Endothelial cell of hepatic sinusoid (primary cell): ENCODE measurements around the gene METRNL.

ENCODE experiments used
- in situ Hi-C: cut with HindIII; loops from 2 replicates; pipeline ENCODE4 v1.10.0; 2017; ENCODE audit warnings: low sequenced_read_pairs

METRNL gene

DNA sequence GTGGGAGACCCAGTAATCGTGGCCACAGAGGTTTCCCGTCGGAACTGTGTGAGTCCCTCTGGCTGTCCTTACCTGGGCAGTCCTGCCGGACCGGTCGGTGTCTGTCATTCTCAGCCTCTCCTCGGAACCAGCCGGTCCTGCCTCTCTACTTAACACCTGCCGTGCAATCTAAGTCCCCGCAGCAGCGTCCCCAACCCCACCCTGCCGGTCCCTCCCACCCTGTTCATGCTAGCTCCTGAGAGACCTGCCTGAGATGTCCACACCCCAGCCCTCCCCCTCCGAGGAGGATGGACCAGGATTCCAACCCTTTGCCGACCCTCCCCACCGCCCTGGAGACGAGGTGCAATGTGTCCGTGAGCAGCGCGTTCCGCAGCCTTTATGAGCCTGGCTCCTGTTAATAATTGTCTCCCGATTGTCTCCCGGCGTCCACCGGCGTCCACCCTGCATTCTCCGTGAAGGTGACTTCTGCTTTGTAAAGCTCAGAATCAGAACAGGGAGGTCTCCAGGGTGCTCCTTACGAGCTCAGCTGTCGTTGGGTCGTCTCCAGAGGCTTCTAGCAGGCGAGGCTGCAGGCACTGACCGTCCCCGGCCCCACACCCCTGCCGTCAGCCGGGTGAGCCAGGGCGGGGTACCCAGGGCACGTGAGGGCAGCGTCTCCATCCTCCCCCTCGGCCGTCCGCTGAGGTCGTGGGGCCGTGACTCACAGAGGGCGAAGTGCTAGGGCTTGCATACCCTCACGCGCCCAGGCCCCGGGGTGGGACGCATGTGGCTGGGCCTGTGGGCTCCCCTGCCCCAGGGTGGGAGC lies 10.1 kb downstream of the METRNL start:
- in situ Hi-C loops, result no loop called here

- in situ Hi-C loops, result no loop called here
Observed at GRCh38 chr17:83090444-83091256, 11.2 kb downstream of the METRNL start.

DNA sequence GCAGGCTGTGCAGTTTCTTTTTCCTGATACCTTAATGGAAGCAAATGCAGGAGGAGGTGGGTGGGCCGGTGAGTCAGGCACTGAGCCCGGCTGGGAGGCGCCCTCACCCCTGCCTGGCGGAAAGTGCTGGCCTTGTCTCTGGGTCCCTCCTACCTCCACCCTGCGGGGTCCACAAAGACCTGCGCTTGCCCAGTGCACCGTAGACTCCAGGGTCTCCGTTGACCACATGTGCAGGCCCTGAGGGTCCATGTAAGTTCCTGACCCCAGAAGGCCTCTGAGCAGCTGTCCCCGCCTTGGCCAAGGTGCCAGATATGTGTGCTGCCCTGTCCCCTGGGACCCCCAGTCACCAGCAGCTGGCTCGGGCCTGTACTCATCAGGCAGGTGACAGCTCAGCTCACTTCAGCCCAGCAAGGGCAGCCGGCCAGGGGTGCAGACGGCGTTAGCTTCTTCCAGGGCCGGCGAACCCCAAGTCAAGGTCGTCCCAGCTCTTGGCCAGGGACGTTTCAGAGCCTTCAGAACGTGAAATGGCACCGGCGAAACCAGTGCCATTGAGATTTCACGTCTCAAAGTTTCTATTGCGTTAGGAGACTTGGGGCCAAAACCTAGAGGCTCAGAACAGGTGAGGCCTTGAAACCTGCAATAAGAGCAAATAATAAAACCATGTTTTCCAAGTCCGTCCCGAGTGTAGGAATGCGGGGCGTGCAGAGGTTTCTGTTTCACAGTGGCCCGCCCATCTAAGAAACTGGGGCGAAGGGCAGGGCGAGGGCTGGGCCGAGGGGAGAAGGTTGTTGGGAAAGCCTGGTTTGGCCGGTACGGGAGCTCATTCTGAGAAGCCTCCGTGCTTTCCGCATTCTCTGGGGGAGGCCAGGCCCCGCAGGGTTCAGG lies 12.1 kb downstream of the METRNL start:
- in situ Hi-C loops, result no loop called here

- in situ Hi-C loops, result no loop called here
Observed at GRCh38 chr17:83092186-83092585, 12.8 kb downstream of the METRNL start.

GRCh38 chr17:83092931-83093330 lies 13.5 kb downstream of the METRNL start:
- in situ Hi-C loops, result no loop called here

- in situ Hi-C loops, result no loop called here
Observed at GRCh38 chr17:83093506-83093905, 14.1 kb downstream of the METRNL start.

DNA sequence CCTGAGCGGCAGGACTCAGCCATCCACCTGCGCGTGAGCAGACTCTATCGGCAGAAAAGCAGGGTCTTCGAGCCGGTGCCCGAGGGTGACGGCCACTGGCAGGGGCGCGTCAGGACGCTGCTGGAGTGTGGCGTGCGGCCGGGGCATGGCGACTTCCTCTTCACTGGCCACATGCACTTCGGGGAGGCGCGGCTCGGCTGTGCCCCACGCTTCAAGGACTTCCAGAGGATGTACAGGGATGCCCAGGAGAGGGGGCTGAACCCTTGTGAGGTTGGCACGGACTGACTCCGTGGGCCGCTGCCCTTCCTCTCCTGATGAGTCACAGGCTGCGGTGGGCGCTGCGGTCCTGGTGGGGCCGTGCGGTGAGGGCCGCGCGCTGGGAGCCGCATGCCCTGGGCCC lies 14.9 kb downstream of the METRNL start:
- in situ Hi-C loops, result no loop called here

- in situ Hi-C loops, result no loop called here
Observed at GRCh38 chr17:83095016-83095415, 15.6 kb downstream of the METRNL start.

DNA sequence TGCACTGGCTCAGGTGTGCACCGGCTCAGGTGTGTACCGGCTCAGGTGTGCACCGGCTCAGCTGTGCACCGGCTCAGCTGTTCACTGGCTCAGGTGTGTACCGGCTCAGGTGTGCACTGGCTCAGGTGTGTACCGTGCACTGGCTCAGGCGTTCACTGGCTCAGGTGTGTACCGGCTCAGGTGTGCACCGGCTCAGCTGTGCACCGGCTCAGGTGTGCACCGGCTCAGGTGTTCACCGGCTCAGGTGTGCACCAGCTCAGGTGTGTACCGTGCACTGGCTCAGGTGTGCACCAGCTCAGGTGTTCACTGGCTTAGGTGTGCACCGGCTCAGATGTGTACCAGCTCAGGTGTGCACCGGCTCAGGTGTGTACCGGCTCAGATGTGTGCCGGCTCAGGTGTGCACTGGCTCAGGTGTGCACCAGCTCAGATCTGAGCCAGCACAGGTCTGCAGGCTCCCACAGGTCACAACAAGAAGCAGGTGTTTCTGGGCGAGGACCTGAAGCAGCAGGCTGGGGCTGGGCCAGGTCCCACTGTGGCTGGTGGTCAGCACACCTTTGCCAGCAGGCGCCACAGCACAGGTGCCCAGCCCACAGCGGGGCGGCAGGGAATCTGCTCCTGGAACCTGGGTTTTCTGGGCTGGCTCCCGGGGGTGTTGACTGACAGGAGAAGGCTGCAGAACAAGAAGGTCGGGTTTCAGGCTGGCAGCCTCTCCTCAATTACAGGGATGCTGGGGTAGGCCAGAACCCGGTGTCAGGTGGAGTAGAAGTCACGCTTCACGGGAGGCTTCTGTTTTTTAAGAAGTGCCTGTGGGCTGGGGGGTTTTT lies 17.2 kb downstream of the METRNL start:
- in situ Hi-C loops, result no loop called here

- in situ Hi-C loops, result no loop called here
Observed at GRCh38 chr17:83097831-83098230, 18.4 kb downstream of the METRNL start.

DNA sequence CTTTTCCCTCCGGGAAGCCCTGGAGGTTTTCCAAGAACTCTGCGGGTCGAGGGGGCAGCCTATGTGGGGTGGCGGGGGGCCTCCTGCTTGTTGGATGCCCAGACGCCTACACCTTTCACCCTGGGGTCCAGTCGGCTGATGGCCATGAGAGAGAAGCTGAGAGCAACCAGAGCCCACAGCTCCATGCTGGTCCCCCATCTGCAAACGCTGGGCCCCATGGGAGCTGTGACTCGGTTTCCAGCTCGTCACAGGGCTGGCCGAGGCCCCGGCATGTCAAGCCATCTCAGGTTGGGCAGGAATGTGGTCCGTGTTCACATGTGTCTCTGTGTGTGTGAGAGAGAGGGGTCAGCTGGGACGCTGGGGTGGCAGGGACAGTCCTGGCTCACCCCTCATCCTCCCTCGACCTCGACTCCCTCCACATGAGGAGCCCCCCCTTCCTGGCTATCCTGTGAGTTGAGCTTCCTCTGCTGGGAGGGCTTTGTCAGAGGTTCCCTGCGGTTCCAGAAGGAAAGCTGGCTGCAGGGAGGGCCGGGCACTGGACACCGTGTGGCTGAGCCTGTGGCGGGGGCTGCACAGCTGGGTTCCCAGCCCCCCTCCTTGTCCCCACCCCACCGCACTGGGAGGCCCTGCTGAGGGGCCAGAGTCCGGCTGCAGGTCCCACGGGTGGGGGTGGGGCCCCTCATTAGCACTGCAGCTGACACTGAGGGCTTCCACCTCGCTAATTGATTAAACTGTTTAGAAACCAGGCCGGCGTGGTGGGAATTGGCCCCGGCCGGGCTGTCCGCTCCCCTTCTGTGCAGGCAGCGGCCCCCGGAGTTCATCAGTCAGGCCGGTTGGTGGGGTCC lies 19.1 kb downstream of the METRNL start:
- in situ Hi-C loops, result no loop called here

DNA sequence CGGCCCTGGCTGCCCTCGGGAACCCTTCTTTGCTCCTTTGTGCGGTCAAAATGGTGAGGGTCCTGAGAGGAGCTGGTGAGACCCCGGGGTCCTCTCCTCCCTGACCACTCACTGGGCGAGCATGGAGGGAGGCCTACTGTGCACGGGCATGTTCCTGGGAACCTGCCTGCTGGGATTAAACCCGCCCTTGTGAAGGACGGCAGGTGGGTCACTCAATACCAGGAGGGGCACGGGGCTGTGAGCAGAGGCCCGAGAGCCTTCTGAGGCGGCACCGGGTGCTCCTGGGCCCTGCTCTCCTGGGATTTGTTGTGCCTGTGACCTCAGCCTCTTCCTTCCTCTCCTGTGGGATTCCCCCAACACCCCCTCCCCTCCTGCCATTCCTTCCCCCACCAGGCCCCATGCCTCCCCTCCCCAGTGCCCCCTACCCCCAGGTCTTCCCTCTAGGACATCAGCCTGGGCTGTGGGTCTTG lies 19.7 kb downstream of the METRNL start:
- in situ Hi-C loops, result no loop called here

DNA sequence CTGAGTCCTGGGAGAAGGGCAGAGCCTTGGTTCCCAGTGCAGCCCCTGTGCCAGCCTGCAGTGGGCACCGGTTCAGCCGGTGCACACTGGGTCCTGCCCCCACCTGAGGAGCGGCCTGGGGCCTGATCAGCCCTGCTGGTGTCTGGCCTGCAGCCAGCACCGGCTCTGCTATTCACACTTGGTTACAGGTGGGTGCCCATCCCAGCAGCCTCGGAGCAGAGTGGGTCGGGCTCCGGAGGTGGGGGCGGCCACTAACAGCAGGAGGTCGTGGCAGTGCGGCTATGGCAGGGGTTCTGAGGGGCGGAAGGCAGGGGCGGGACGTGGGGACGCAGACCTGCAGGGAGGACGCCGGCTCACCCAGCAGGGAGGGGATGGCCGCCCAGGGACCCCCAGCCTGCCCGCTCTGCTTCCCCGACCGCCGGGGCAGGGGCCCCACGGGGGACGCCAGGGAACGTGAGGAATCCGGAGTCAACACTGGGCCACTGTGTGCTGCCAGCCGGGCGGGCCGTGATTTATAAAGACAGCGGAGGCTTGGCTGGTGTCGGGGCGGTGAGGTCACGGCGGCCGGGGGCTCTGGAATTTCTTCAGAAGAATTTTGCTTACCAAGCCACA lies 20.3 kb downstream of the METRNL start:
- in situ Hi-C loops, result no loop called here

GRCh38 chr17:83100220-83100852 lies 20.9 kb downstream of the METRNL start:
- in situ Hi-C loops, result no loop called here

DNA sequence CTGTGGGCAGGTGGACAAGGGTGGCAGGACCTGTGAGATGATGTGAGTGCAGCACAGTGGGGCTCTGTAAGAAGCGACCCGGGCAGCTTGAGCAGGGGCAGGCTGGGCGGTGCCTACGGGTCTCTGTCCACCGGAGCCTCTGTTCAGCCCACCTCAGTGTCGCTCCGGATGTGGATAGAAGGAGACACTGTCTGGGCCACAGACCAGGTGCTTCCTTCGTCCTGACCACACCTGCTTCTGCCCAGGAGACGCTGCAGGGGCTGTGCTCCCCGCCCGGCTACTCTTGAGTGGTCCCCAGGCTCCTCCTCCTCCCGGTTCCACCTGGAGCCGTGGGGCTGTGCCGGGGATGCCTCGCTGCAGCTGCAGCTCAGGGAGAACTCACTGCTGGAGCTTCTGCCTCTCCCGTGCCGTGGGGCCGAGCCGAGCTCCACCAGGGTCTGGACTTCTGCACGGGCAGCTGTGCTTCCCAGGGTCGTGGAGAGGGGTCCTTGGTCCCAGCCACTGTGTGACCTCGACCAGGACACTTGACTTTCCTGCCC lies 21.5 kb downstream of the METRNL start:
- in situ Hi-C loops, result no loop called here

GRCh38 chr17:83101805-83102480 lies 22.5 kb downstream of the METRNL start:
- in situ Hi-C loops, result no loop called here

- in situ Hi-C loops, result no loop called here
Observed at GRCh38 chr17:83103200-83103942, 24.0 kb downstream of the METRNL start.
